Astrocyte (in vitro differentiated cells and primary cell): ENCODE data around the gene RBM22.

ENCODE experiments used
- CTCF ChIP-seq: IDR thresholded peaks from 2 replicates; pipeline ENCODE4 v1.5.1; 2011; ENCODE audit warnings: low read depth, mild to moderate bottlenecking, inconsistent platforms, low read length, moderate library complexity; ENCODE audit not compliant: insufficient read depth
- EZH2 ChIP-seq: IDR thresholded peaks from 2 replicates; pipeline ENCODE4 v1.6.1; 2012; ENCODE audit warnings: mild to moderate bottlenecking, low read length, inconsistent platforms; ENCODE audit not compliant: insufficient read depth

GRCh38 chr5:150660108-150660831, 40.6 kb downstream of the RBM22 start:
- TF ChIP-seq CTCF = no peak
- no peak for TF ChIP-seq EZH2
